OCI-LY7 (cell line): ENCODE data around the gene TTLL1.

ENCODE experiments used
- CTCF ChIP-seq: fragments of 200-600 bp; sonication (generic); conservative IDR thresholded peaks from 2 replicates; pipeline ENCODE4 v1.5.1; 2014; ENCODE audit warnings: mild to moderate bottlenecking, antibody characterized with exemption, low read length, moderate library complexity, mixed read lengths
- EZH2phosphoT487 ChIP-seq: fragments of 200-600 bp; sonication (generic); IDR thresholded peaks from 2 replicates; pipeline ENCODE4 v1.6.1; 2018; ENCODE audit warnings: low read depth, borderline replicate concordance, mild to moderate bottlenecking, mixed run types, antibody characterized with exemption, low read length, moderate library complexity, mixed read lengths

GRCh38 chr22:43038325-43038724, 50.9 kb downstream of the TTLL1 start:
- TF ChIP-seq CTCF (no peak), EZH2phosphoT487 (no peak)
